Endothelial cell of umbilical vein (primary cell): Measurements from ENCODE around the gene XPNPEP1. TPM values are rescaled to one million over a fixed set of nuclear protein-coding genes. Genes with fewer than 3 reads are reported as not detected.

Source experiments
- BruUV-seq: library from RNA; stranded (reverse); fragments of 400-500 nt; replicated peaks from 2 replicates; lab custom pipeline; 2021; lab: Mats Ljungman, UMichigan
- CTCF ChIA-PET: fragments of 300-600, 350-600 bp; sonication (Branson Sonifier 250); formaldehyde crosslinking; loops from one replicate; lab custom pipeline; 2021; ENCODE audit warnings: antibody characterized with exemption, inconsistent platforms; lab: Charles Lee
- POLR2A ChIA-PET: fragments of 300-600, 350-600 bp; sonication (Branson Sonifier 250); formaldehyde crosslinking; loops from one replicate; lab custom pipeline; 2021; ENCODE audit warnings: antibody characterized with exemption, inconsistent platforms; lab: Charles Lee
- DNase-seq: peaks from one replicate; pipeline ENCODE4 v3.0.0-alpha.2; 2011; ENCODE audit warnings: low read depth, low spot score
- FAIRE-seq: peaks from 2 replicates; lab custom pipeline; 2011; peaks lifted over from hg19 to GRCh38; lab: Jason Lieb, UNC
- H2AFZ ChIP-seq: 2 replicates; pipeline ENCODE4 v1.6.0; 2012; ENCODE audit warnings: low read depth, low read length, control low read depth, inconsistent platforms
- H3K27ac ChIP-seq: 2 replicates; pipeline ENCODE4 v1.5.1; 2011; ENCODE audit warnings: low read depth, mild to moderate bottlenecking, control low read depth, low read length, moderate library complexity; ENCODE audit not compliant: insufficient read depth
- H3K27me3 ChIP-seq, 2 experiments: 2 replicates each; pipeline versions ENCODE4 v1.6.0 to v1.6.1; 2011; ENCODE audit warnings: low read length in 2 of 2, mixed read lengths in 1 of 2; ENCODE audit not compliant: control insufficient read depth in 2 of 2, insufficient read depth in 2 of 2
- H3K36me3 ChIP-seq, 2 experiments: 2 replicates in 1 of 2; 3 replicates in 1 of 2; pipeline ENCODE4 v1.5.1; 2011; ENCODE audit warnings: low read length in 2 of 2, mild to moderate bottlenecking in 1 of 2, moderate library complexity in 1 of 2; ENCODE audit not compliant: control insufficient read depth in 2 of 2, insufficient read depth in 2 of 2; ENCODE audit errors: extremely low read depth in 1 of 2
- H3K4me1 ChIP-seq: 3 replicates; pipeline ENCODE4 v1.5.1; 2011; ENCODE audit warnings: mild to moderate bottlenecking, low read length; ENCODE audit not compliant: control insufficient read depth, insufficient read depth; ENCODE audit errors: extremely low read depth
- H3K4me2 ChIP-seq: 2 replicates; pipeline ENCODE4 v1.6.1; 2011; ENCODE audit warnings: low read length, control low read depth, mixed read lengths; ENCODE audit not compliant: insufficient read depth
- H3K4me3 ChIP-seq, 3 experiments: fragments of 200-600 bp in 1 of 3; sonication (generic), shearing (Covaris generic) in 1 of 3; replicated peaks in 1 of 3; 2 replicates each; pipeline ENCODE4 v1.5.1; 2011 to 2016; ENCODE audit warnings: control low read depth in 3 of 3, low read length in 3 of 3, mild to moderate bottlenecking in 2 of 3, inconsistent platforms in 1 of 3, low read depth in 1 of 3, moderate library complexity in 1 of 3; ENCODE audit not compliant: insufficient read depth in 1 of 3
- H3K79me2 ChIP-seq: 2 replicates; pipeline ENCODE4 v1.6.0; 2012; ENCODE audit warnings: low read length, inconsistent platforms; ENCODE audit not compliant: control insufficient read depth, insufficient read depth
- H3K9ac ChIP-seq: replicated peaks from 2 replicates; pipeline ENCODE3; 2011; ENCODE audit warnings: low read length, control low read depth; ENCODE audit not compliant: insufficient read depth; ENCODE audit errors: extremely low read depth
- H3K9me1 ChIP-seq: replicated peaks from 3 replicates; pipeline ENCODE4 v1.6.0; 2011; ENCODE audit warnings: mild to moderate bottlenecking, low read length; ENCODE audit not compliant: control insufficient read depth, insufficient read depth; ENCODE audit errors: extremely low read depth
- H3K9me3 ChIP-seq: replicated peaks from 2 replicates; pipeline ENCODE4 v1.5.1; 2012; ENCODE audit warnings: low read length, inconsistent platforms; ENCODE audit not compliant: control insufficient read depth, insufficient read depth
- H4K20me1 ChIP-seq: replicated peaks from 2 replicates; pipeline ENCODE3; 2011; ENCODE audit warnings: mild to moderate bottlenecking, low read length; ENCODE audit not compliant: control insufficient read depth, insufficient read depth; ENCODE audit errors: extremely low read depth
- EZH2 ChIP-seq: IDR thresholded peaks from 2 replicates; pipeline ENCODE4 v1.6.1; 2012; ENCODE audit warnings: borderline replicate concordance, low read depth, mild to moderate bottlenecking, moderate library complexity, low read length, inconsistent platforms; ENCODE audit not compliant: severe bottlenecking
- GATA2 ChIP-seq: IDR thresholded peaks from 2 replicates; pipeline ENCODE4 v1.7.0; 2011; ENCODE audit warnings: low read depth, mild to moderate bottlenecking, moderate library complexity, mixed read lengths, low read length; ENCODE audit not compliant: insufficient read length, insufficient read depth
- MYC ChIP-seq: IDR thresholded peaks from one replicate; pipeline ENCODE4 v1.6.1; 2011; ENCODE audit warnings: mild to moderate bottlenecking, low read depth, low read length
- POLR2AphosphoS5 ChIP-seq: IDR thresholded peaks from 2 replicates; pipeline ENCODE4 v1.6.1; 2012; ENCODE audit warnings: low read depth, mild to moderate bottlenecking, control low read depth, low read length, moderate library complexity; ENCODE audit not compliant: insufficient read depth
- dilution Hi-C: fragments of 300-500 bp; cut with MboI; formaldehyde crosslinking; loops from one replicate; pipeline ENCODE4 v1.15.0; 2019; ENCODE audit warnings: low sequenced_read_pairs; ENCODE audit not compliant: extremely low pct_ligation_motif_present
- intact Hi-C: fragments of 100-400 bp; cut with micrococcal nuclease; formaldehyde crosslinking; loops from one replicate; pipeline ENCODE4 v1.10.0; 2022
- polyA plus RNA-seq, 4 experiments: library from polyadenylated mRNA; depleted of rRNA in 3 of 4; stranded (reverse) in 3 of 4; unstranded in 1 of 4; fragments of >200 nt; gene quantifications; 2 replicates each; pipeline versions ENCODE4 v1.2.1 to v1.2.3, GENCODE V29; 2011 to 2012; ENCODE audit warnings: missing spikeins in 1 of 4
- total RNA-seq: library from RNA; stranded (reverse); gene quantifications from 2 replicates; pipeline ENCODE4 v1.2.3, GENCODE V29; 2021
- TF ChIP-seq, protein P1 (sequence below): IDR thresholded peaks from 2 replicates; pipeline ENCODE4 v1.6.1; 2011; ENCODE audit not compliant: insufficient read depth, insufficient read length
- TF ChIP-seq, protein P2 (sequence below), 2 donors: IDR thresholded peaks; 1 replicate in 1 of 2; 2 replicates in 1 of 2; pipeline ENCODE4 v1.5.1; 2011; ENCODE audit warnings: low read length in 2 of 2, mild to moderate bottlenecking in 2 of 2, moderate library complexity in 2 of 2, control low read depth in 1 of 2, inconsistent platforms in 1 of 2, low read depth in 1 of 2; ENCODE audit not compliant: insufficient read depth in 1 of 2; ENCODE audit errors: extremely low read depth in 1 of 2

Gene XPNPEP1
- total and polyA plus RNA-seq, 2 donors (not counting 3 experiments of a cell fraction or from before 2014, with no cell fraction given), result 81.1 to 245 TPM

DNA sequence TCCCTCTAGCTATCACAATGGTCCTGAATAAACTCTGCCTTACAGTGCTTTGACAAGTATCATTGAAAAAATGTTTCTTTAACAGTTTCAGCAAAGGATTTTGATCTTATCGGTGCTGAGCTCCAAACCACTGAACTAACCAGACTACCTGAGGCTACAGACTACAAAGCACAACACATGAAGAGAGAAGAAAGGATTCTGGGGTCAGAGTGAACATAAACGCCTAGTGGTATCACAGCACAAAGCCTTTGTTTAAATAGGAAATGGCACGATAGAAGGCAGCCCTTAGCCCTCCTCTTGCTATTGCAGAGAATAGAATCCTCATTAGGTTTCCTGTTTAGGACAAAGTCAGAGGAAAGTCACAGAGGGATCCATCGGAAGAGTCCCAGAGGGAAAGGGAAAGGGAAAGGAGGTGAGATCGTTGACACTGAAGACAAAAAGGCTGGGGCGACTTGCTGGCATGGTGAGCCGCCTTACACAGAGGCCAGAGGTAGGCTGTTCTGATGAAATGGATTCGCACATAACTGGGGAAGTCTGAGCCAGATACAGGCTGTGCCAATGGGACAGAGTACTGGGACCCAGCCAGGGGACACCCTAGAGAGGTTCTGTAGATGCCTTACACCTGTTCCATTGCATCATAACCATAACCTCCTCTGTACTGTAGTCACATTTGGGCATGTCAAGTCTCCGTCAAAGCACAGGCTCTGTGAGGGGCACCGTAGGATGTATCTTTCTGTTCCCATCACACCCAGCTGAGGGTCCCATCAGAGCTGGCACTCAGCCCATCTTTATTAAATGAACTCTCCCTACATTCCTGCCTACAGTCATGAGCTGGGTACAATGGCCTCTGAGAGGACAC is 71.5 kb downstream of the XPNPEP1 start:
- FAIRE-seq (no peak), DNase-seq (peak; percentile 10)
- intact Hi-C loops, result no loop called here

DNA sequence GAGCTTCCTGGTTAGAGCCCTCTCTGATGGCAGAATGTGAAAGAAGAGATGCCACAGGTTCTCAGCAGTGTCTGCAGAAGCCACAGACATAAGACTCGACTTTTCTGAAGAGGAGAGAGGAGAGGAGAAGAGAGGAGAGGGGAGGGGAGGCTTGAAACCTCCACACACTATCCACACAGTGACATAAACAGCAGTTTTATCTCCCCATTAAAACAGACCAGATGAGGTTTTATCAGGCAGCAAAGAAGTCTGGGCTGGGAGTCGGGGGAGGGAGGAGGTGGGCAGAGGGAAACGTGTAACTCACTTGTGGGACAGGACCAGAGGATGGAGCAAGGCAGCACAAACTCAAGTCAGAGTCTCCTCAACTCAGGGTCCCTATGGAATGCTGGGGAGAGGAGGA is 76.5 kb downstream of the XPNPEP1 start:
- H3K9ac ChIP-seq, result no peak overlapping the region
- H3K9me1 ChIP-seq, result no peaks in the 10 kb centered on the region
- H3K4me1 ChIP-seq, result no peaks in the 10 kb centered on the region
- H2AFZ ChIP-seq, result no peak overlapping the region
- POLR2A ChIA-PET, result no interaction called here
- FAIRE-seq (no peak), DNase-seq (no peak)
- H3K4me2 ChIP-seq, result no peak overlapping the region
- TF ChIP-seq, protein P1, sequence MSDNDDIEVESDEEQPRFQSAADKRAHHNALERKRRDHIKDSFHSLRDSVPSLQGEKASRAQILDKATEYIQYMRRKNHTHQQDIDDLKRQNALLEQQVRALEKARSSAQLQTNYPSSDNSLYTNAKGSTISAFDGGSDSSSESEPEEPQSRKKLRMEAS, result no peak
- TF ChIP-seq MYC, result no peak
- TF ChIP-seq, protein P2, sequence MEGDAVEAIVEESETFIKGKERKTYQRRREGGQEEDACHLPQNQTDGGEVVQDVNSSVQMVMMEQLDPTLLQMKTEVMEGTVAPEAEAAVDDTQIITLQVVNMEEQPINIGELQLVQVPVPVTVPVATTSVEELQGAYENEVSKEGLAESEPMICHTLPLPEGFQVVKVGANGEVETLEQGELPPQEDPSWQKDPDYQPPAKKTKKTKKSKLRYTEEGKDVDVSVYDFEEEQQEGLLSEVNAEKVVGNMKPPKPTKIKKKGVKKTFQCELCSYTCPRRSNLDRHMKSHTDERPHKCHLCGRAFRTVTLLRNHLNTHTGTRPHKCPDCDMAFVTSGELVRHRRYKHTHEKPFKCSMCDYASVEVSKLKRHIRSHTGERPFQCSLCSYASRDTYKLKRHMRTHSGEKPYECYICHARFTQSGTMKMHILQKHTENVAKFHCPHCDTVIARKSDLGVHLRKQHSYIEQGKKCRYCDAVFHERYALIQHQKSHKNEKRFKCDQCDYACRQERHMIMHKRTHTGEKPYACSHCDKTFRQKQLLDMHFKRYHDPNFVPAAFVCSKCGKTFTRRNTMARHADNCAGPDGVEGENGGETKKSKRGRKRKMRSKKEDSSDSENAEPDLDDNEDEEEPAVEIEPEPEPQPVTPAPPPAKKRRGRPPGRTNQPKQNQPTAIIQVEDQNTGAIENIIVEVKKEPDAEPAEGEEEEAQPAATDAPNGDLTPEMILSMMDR (IDR thresholded peaks at IDR 0.05; ENCODE audit: extremely low read depth in 1 of 2, insufficient read depth in 1 of 2, low read depth in 1 of 2, low read length in 2 of 2), result no peak
- TF ChIP-seq POLR2AphosphoS5, result no peak
- TF ChIP-seq GATA2, result no peak
- no peak for TF ChIP-seq EZH2
- no peak overlapping the region for H3K4me3 ChIP-seq
- intact Hi-C loops, result no loop called here
- no peaks in the 10 kb centered on the region for H4K20me1 ChIP-seq
- no peaks in the 10 kb centered on the region for H3K9me3 ChIP-seq
- CTCF ChIA-PET, result no interaction called here
- H3K79me2 ChIP-seq, result no peaks in the 10 kb centered on the region
- H3K27ac ChIP-seq, result no peak overlapping the region
- dilution Hi-C loops, result no loop called here
- BruUV-seq, result no TSS peak
- H3K27me3 ChIP-seq, result peaks cover 2 to 3% of the 10 kb centered on the region in 2 experiments
- no peaks in the 10 kb centered on the region for H3K36me3 ChIP-seq

More for the DNA sequence above, 71.5 kb downstream of the XPNPEP1 start:
- BruUV-seq, result no TSS peak
- Histone ChIP-seq H2AFZ (no peak overlapping the region), H3K9me3 (no peaks in the 10 kb centered on the region), H3K9me1 (no peaks in the 10 kb centered on the region), H3K27me3 (peaks cover 0 to 2% of the 10 kb centered on the region in 2 experiments), H4K20me1 (no peaks in the 10 kb centered on the region), H3K4me1 (no peaks in the 10 kb centered on the region), H3K36me3 (no peaks in the 10 kb centered on the region), H3K9ac (no peak overlapping the region), H3K4me2 (no peak overlapping the region), H3K4me3 (no peak overlapping the region), H3K27ac (no peak overlapping the region), H3K79me2 (no peaks in the 10 kb centered on the region)
- dilution Hi-C loops, result no loop called here
- TF ChIP-seq, protein P2 (IDR thresholded peaks at IDR 0.05; ENCODE audit: extremely low read depth in 1 of 2, insufficient read depth in 1 of 2, low read depth in 1 of 2, low read length in 2 of 2), result no peak
- CTCF ChIA-PET, result interaction anchor here (0.7 to 1.9 kb wide), 5 partner anchors 9 to 32 kb away, joined by 3 to 7 read pairs (median 3); no protein-coding TSS in a partner anchor
- POLR2A ChIA-PET, result no interaction called here
